Natural killer cell treated with Interleukin-12 subunit alpha and Interleukin-12 subunit beta and Interleukin-15 and Interleukin-18, amount 100 ng/mL, for 72 hours (primary cell): ENCODE results near the gene KCNJ10. TPM values are rescaled to one million over a fixed set of nuclear protein-coding genes. Genes with fewer than 3 reads are reported as not detected.

Experiments used
- ATAC-seq, 2 donors: fragments of 150-1000 bp; cut with Tn5 transposase in 1 of 2; sonication (Bioruptor Pico), chemical (Tn5 transposase) in 1 of 2; 2 replicates each; pipeline ENCODE4 v1.10.0; 2021
- DNase-seq: peaks from one replicate; pipeline ENCODE4 v3.0.0; 2022; ENCODE audit warnings: low spot score
- H3K27ac Mint-ChIP-seq, 2 donors: 1 replicate in 1 of 2; 2 replicates in 1 of 2; pipeline ENCODE4 v1.8.0; 2022; ENCODE audit warnings: mixed read lengths in 2 of 2, mild to moderate bottlenecking in 1 of 2, moderate library complexity in 1 of 2
- H3K27me3 Mint-ChIP-seq, 2 donors: 1 replicate in 1 of 2; 2 replicates in 1 of 2; pipeline ENCODE4 v1.8.0; 2022; ENCODE audit warnings: mixed read lengths in 2 of 2
- H3K36me3 Mint-ChIP-seq: one replicate; pipeline ENCODE4 v1.8.0; 2022; ENCODE audit warnings: mixed read lengths
- H3K4me1 Mint-ChIP-seq, 2 donors: 1 replicate in 1 of 2; 2 replicates in 1 of 2; pipeline ENCODE4 v1.8.0; 2022; ENCODE audit warnings: low read depth in 2 of 2, mixed read lengths in 2 of 2, mild to moderate bottlenecking in 1 of 2
- H3K4me3 Mint-ChIP-seq: one replicate; pipeline ENCODE4 v1.8.0; 2022; ENCODE audit warnings: mixed read lengths
- H3K9me3 Mint-ChIP-seq: 2 replicates; pipeline ENCODE4 v1.8.0; 2022; ENCODE audit warnings: mixed read lengths
- total RNA-seq, 2 donors: library from RNA; stranded (reverse); gene quantifications; one replicate each; pipeline ENCODE4 v1.2.3, GENCODE V29; 2022

The KCNJ10 gene
- total RNA-seq, 2 donors from 2014 or later, result 0.50 TPM; not detected in 1

DNA sequence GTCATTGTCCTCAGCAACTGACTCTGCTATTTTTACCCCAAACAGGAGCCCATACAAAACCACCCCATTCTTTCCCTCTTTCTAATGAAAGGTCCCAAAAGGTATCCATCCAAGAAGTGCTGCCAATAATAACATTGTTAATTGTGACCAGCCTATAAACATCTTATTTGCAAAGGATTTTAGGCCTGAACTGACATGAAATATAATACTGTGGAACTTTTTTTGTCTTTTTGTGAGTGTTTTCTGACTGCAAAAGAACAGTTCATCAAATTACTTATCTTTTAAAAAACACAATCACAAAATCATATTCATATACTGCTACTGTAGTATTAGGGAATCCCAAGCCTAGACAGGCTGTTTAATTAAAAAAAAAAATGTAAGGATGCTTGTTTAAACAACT, 41.5 kb downstream of the KCNJ10 start:
- H3K27ac Mint-ChIP-seq, result no peak overlapping the region
- ATAC-seq, result no peak
- H3K27me3 Mint-ChIP-seq, result no peaks in the 10 kb centered on the region
- DNase-seq, result no peak
- no peak overlapping the region for H3K4me3 Mint-ChIP-seq
- H3K4me1 Mint-ChIP-seq, result peaks cover 24 to 27% of the 10 kb centered on the region in 2 donors
- no peaks in the 10 kb centered on the region for H3K9me3 Mint-ChIP-seq
- H3K36me3 Mint-ChIP-seq, result no peaks in the 10 kb centered on the region

DNA sequence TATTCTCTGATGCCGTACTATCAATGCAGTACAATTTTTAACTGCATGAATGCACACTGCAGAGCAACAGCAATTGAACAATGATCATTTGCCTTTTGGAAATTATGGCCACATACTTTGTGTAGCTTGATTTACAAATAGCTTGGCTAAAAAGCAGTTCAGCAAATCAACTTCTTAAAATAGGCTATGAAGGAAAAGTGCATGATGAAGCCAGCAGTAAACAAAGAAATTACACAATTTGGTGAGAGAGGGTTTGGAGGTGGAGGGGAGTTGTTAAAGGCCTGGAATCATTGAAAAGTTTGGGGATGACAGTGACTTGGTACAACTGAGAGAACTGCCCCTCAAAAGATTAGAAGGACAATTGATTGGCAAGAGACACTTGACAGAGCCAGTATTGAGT, 44.6 kb downstream of the KCNJ10 start:
- DNase-seq (no peak), ATAC-seq (no peak)
- Mint-ChIP-seq H3K9me3 (no peaks in the 10 kb centered on the region), H3K4me3 (no peak overlapping the region), H3K36me3 (no peaks in the 10 kb centered on the region), H3K4me1 (peaks cover 2 to 3% of the 10 kb centered on the region in 2 donors), H3K27me3 (no peaks in the 10 kb centered on the region), H3K27ac (no peak overlapping the region)

GRCh38 chr1:160024195-160024905, 45.6 kb downstream of the KCNJ10 start:
- DNase-seq, result no peak

GRCh38 chr1:160022330-160023310, 47.3 kb downstream of the KCNJ10 start:
- peaks cover 7 to 14% of the 10 kb centered on the region in 2 donors for H3K27me3 Mint-ChIP-seq
- ATAC-seq (no peak), DNase-seq (no peak)
- H3K36me3 Mint-ChIP-seq, result no peaks in the 10 kb centered on the region
- peaks cover 0 to 5% of the 10 kb centered on the region in 2 donors for H3K4me1 Mint-ChIP-seq
- no peaks in the 10 kb centered on the region for H3K9me3 Mint-ChIP-seq
- no peak overlapping the region for H3K27ac Mint-ChIP-seq
- no peak overlapping the region for H3K4me3 Mint-ChIP-seq

More at GRCh38 chr1:160024195-160024905, 45.6 kb downstream of the KCNJ10 start:
- H3K36me3 Mint-ChIP-seq, result no peaks in the 10 kb centered on the region
- ATAC-seq, result no peak
- H3K27me3 Mint-ChIP-seq, result no peaks in the 10 kb centered on the region
- no peak overlapping the region for H3K27ac Mint-ChIP-seq
- H3K4me1 Mint-ChIP-seq, result no peaks in the 10 kb centered on the region
- no peaks in the 10 kb centered on the region for H3K9me3 Mint-ChIP-seq
- no peak overlapping the region for H3K4me3 Mint-ChIP-seq

DNA sequence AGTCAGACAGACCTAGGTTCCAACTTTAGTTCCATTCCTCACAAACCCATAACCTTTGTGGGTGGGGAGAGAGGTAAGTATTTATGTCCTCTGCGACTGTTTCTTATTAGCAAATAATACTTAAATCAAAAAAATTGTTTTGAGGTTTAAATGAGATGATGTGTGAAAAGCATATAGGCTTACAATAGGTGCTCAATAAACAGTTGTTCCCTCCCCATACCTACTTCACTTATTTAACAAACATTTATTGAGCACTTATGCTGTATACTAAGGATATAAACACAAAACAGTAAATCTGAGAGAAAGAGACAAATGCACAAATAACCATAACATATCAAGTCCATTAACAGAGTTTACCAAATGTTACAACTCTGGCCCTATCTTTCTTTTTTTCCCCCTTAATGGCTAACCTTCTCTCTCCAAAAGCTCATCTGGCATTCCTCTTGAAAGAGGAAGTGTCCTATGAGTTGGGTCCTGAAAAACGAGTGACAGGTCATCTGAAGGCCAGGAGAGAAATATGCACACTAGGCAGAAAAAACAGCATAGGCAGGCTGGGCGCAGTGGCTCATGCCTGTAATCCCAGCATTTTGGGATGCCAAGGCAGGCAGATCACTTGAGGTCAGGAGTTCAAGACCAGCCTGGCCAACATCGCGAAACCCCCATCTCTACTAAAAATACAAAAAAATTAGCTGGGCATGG, 48.4 kb downstream of the KCNJ10 start:
- Mint-ChIP-seq H3K4me3 (no peak overlapping the region), H3K4me1 (peaks cover 0 to 5% of the 10 kb centered on the region in 2 donors), H3K27ac (no peak overlapping the region), H3K9me3 (no peaks in the 10 kb centered on the region), H3K27me3 (peaks cover 11 to 20% of the 10 kb centered on the region in 2 donors), H3K36me3 (no peaks in the 10 kb centered on the region)
- ATAC-seq (no peak), DNase-seq (no peak)

DNA sequence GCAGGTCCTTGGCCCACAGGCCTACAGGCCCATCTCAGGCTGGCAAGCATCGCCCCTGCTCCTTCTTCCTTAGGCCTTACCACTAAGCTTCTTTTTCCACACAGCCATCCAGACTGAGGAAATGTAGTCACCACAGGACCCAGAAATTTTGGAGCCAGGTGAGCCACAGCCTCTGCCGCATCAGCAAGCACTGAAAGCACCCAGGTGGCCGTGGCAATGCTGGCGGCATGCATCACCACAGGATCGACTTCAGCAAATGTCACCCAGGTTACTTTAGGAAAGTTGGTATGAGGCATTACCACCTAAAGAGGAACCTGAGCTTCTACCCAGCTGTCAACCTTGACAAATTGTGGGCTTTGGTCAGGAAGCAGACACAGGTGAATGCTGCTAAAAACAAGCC, 49.8 kb downstream of the KCNJ10 start:
- Mint-ChIP-seq H3K4me3 (no peak overlapping the region), H3K36me3 (no peaks in the 10 kb centered on the region), H3K9me3 (no peaks in the 10 kb centered on the region), H3K27me3 (peaks cover 11 to 20% of the 10 kb centered on the region in 2 donors), H3K27ac (no peak overlapping the region), H3K4me1 (peaks cover 0 to 5% of the 10 kb centered on the region in 2 donors)
- no peak for ATAC-seq
- DNase-seq, result no peak

DNA sequence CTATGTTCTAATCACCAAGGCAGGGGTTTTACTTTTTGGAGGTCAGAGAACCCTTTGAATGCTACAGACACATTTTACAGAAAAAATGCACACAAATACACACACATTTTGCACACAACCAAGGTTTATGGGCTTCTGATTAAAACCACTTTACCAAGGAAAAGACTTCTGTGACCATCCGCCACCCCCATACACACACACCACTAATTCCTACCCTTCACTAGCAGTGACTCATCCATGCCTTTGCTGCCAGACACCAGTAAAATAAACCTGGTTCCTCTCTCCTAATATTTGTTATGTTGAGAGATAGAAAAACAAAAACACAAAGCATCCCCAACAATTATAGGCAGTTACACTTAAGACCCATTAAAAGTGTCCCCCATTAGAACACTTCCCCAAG, 51.1 kb downstream of the KCNJ10 start:
- no peak for DNase-seq
- Mint-ChIP-seq H3K27ac (no peak overlapping the region), H3K27me3 (peaks cover 11 to 22% of the 10 kb centered on the region in 2 donors)

GRCh38 chr1:160018347-160018746, 51.6 kb downstream of the KCNJ10 start:
- Mint-ChIP-seq H3K27ac (no peak overlapping the region), H3K4me1 (peaks cover 0 to 5% of the 10 kb centered on the region in 2 donors)

More for the DNA sequence above, 51.1 kb downstream of the KCNJ10 start:
- Mint-ChIP-seq H3K9me3 (no peaks in the 10 kb centered on the region), H3K4me3 (no peak overlapping the region), H3K36me3 (no peaks in the 10 kb centered on the region), H3K4me1 (peaks cover 0 to 5% of the 10 kb centered on the region in 2 donors)
- ATAC-seq, result no peak

DNA sequence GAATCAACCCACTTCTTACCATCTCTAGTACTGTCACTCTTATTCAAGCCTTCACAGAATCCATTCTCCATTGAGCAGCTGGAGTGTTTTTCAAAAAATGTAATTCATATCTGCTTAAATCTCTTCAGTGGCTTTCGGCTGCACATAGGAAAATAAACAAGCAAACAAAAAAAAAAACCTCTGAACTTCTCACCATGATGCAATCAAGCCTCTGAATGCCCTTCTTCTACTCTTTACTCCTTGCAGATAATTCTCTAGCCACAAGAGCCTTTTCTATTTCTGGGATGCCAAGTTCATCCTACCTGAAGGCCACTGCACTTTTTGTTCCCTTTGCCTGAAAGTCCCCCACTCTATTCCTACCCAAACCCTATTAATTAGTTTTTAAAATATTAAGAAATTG, 52.4 kb downstream of the KCNJ10 start:
- ATAC-seq (no peak), DNase-seq (no peak)
- Mint-ChIP-seq H3K4me3 (no peak overlapping the region), H3K27ac (no peak overlapping the region), H3K9me3 (no peaks in the 10 kb centered on the region), H3K36me3 (no peaks in the 10 kb centered on the region), H3K27me3 (peaks cover 17 to 30% of the 10 kb centered on the region in 2 donors), H3K4me1 (peaks cover 0 to 5% of the 10 kb centered on the region in 2 donors)

More at GRCh38 chr1:160018347-160018746, 51.6 kb downstream of the KCNJ10 start:
- Mint-ChIP-seq H3K27me3 (peaks cover 16 to 27% of the 10 kb centered on the region in 2 donors), H3K4me3 (no peak overlapping the region), H3K36me3 (no peaks in the 10 kb centered on the region), H3K9me3 (no peaks in the 10 kb centered on the region)
- DNase-seq, result no peak
- no peak for ATAC-seq

- no peak for ATAC-seq
- Mint-ChIP-seq H3K36me3 (no peaks in the 10 kb centered on the region), H3K27ac (no peak overlapping the region), H3K9me3 (no peaks in the 10 kb centered on the region), H3K27me3 (peaks cover 8 to 10% of the 10 kb centered on the region in 2 donors), H3K4me3 (no peak overlapping the region), H3K4me1 (no peaks in the 10 kb centered on the region)
- no peak for DNase-seq
These were observed 58.2 kb downstream of the KCNJ10 start for GRCh38 chr1:160011781-160012180.

GRCh38 chr1:160009801-160010200, 60.2 kb downstream of the KCNJ10 start:
- Mint-ChIP-seq H3K9me3 (no peaks in the 10 kb centered on the region), H3K36me3 (no peaks in the 10 kb centered on the region), H3K27me3 (peaks cover 8 to 10% of the 10 kb centered on the region in 2 donors), H3K27ac (no peak overlapping the region), H3K4me1 (no peaks in the 10 kb centered on the region), H3K4me3 (no peak overlapping the region)
- DNase-seq (no peak), ATAC-seq (no peak)

DNA sequence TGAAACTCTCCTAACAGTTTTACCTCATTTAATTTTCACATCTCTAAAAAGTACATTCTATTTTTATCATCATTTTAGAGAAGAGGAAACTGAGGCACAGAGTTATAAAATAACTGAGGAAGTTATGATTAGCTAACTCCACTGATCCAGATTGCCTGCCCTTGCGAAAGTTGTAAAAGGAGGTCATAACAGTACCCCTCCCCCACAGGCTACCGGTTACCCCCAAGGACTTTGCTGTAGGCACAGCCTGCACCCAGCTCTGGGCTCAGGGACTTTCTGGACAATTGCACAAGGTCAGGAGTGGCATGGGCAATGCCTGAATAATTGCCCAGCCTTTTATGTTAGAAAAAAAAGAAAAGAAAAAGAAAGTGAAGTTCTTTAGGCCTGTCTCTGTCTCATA, 60.9 kb downstream of the KCNJ10 start:
- Mint-ChIP-seq H3K4me3 (no peak overlapping the region), H3K27me3 (peaks cover 10 to 11% of the 10 kb centered on the region in 2 donors), H3K9me3 (no peaks in the 10 kb centered on the region), H3K27ac (no peak overlapping the region), H3K36me3 (no peaks in the 10 kb centered on the region), H3K4me1 (no peaks in the 10 kb centered on the region)
- DNase-seq (no peak), ATAC-seq (no peak)

GRCh38 chr1:160007577-160008200, 62.3 kb downstream of the KCNJ10 start:
- no peak overlapping the region for H3K4me3 Mint-ChIP-seq
- H3K27me3 Mint-ChIP-seq, result peaks cover 0 to 5% of the 10 kb centered on the region in 2 donors
- DNase-seq (no peak), ATAC-seq (no peak)
- no peaks in the 10 kb centered on the region for H3K4me1 Mint-ChIP-seq
- no peaks in the 10 kb centered on the region for H3K9me3 Mint-ChIP-seq
- no peaks in the 10 kb centered on the region for H3K36me3 Mint-ChIP-seq
- no peak overlapping the region for H3K27ac Mint-ChIP-seq
